ENCODE measurements around the gene NR4A1. TPM values are rescaled to one million over a fixed set of nuclear protein-coding genes. Genes with fewer than 3 reads are reported as not detected.
A peak's percentile ranks its signal among the peaks of the same experiment; 100 is the strongest.

Gene NR4A1
- total RNA-seq, 1 donor from 2014 or later = 1.0 TPM

GRCh38 chr12:52058631-52059361 is 7.6 kb downstream of the NR4A1 start:
- DNase-seq (ENCODE audit: low read depth) = no peak

- DNase-seq (ENCODE audit: low read depth) = no peak
These were observed 8.6 kb downstream of the NR4A1 start for GRCh38 chr12:52059582-52060497.

GRCh38 chr12:52060498-52061177 is 9.4 kb downstream of the NR4A1 start:
- DNase-seq (ENCODE audit: low read depth) = no peak

GRCh38 chr12:52061470-52062166 is 10.4 kb downstream of the NR4A1 start:
- no peak for DNase-seq (ENCODE audit: low read depth)

GRCh38 chr12:52062167-52063081 is 11.2 kb downstream of the NR4A1 start:
- DNase-seq (ENCODE audit: low read depth) = no peak

- DNase-seq (ENCODE audit: low read depth) = no peak
These were observed 12.1 kb downstream of the NR4A1 start for GRCh38 chr12:52063082-52063924.

GRCh38 chr12:52063981-52064649 is 12.9 kb downstream of the NR4A1 start:
- DNase-seq (ENCODE audit: low read depth) = no peak

GRCh38 chr12:52066346-52067080 is 15.3 kb downstream of the NR4A1 start:
- DNase-seq (ENCODE audit: low read depth) = no peak

- DNase-seq (ENCODE audit: low read depth) = no peak
These were observed 15.8 kb downstream of the NR4A1 start for GRCh38 chr12:52067081-52067374.

- peak; percentile 81 for DNase-seq (ENCODE audit: low read depth)
These were observed 18.3 kb downstream of the NR4A1 start, which contains the start of gene ATG101 for GRCh38 chr12:52069327-52070184. Gene ATG101, plus strand, starts transcription at chr12:52069978. Its CDS starts 3,673 bp downstream, at chr12:52073651.

GRCh38 chr12:52070185-52070925 is 19.1 kb downstream of the NR4A1 start:
- no peak for DNase-seq (ENCODE audit: low read depth)

- peak; percentile 36 for DNase-seq (ENCODE audit: low read depth)
These were observed 22.5 kb downstream of the NR4A1 start for GRCh38 chr12:52073531-52074381.

- peak; percentile 38 for DNase-seq (ENCODE audit: low read depth)
These were observed 23.9 kb downstream of the NR4A1 start for GRCh38 chr12:52074971-52075724.

- no peak for DNase-seq (ENCODE audit: low read depth)
These were observed 25.6 kb downstream of the NR4A1 start for GRCh38 chr12:52076811-52077210.

GRCh38 chr12:52078276-52078675 is 27.0 kb downstream of the NR4A1 start:
- no peak for DNase-seq (ENCODE audit: low read depth)

Measured in renal cortical epithelial cell (primary cell).